Measurements from ENCODE around the gene NT5M.

DNA sequence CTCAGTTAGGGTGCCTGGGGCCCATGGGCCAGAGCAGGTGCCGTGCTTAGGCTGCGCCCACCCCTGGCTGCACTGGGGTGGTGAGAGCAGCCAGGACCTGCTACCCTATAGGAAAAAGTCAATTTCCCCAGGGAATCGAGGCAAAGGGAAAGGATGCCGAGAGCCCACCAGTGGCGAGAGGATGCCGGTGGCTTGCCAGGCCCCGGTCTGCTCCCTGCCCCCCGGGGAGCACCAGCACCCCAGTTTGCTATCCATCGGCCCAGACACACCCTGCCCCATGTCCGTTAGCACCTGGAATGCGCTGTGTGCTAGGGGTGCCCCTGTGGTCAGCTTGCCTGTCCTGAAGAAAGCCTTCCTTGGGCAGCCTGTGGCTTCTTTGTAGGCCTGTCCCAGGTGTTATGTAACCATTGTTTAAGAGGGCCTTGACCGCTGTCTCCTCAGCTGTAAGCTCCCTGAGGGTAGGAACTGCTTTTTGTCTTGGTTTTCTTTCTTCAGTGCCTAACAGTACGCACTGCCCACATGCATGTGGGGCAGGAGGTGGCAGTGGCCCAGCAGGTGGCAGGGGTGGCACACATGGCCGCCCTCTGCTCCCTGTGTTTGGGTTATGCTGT is 40.8 kb downstream of the NT5M start:
- TF ChIP-seq ZNF565 (CRISPR knock-in tag; conservative IDR thresholded peaks at IDR 0.05; ENCODE audit: low read depth) (no peak), ESRRG (CRISPR knock-in tag; IDR thresholded peaks at IDR 0.05) (no peak), ZFP3 (CRISPR knock-in tag; IDR thresholded peaks at IDR 0.05) (no peak), ZFP30 (CRISPR knock-in tag; IDR thresholded peaks at IDR 0.05) (no peak), RARB (CRISPR knock-in tag; IDR thresholded peaks at IDR 0.05) (no peak), ARNTL (CRISPR knock-in tag; IDR thresholded peaks at IDR 0.05; ENCODE audit: borderline replicate concordance, low read depth) (no peak), PPARA (CRISPR knock-in tag; IDR thresholded peaks at IDR 0.05; ENCODE audit: borderline replicate concordance) (no peak), GLIS3 (CRISPR knock-in tag; IDR thresholded peaks at IDR 0.05) (no peak)
- TF ChIP-seq, protein P1, sequence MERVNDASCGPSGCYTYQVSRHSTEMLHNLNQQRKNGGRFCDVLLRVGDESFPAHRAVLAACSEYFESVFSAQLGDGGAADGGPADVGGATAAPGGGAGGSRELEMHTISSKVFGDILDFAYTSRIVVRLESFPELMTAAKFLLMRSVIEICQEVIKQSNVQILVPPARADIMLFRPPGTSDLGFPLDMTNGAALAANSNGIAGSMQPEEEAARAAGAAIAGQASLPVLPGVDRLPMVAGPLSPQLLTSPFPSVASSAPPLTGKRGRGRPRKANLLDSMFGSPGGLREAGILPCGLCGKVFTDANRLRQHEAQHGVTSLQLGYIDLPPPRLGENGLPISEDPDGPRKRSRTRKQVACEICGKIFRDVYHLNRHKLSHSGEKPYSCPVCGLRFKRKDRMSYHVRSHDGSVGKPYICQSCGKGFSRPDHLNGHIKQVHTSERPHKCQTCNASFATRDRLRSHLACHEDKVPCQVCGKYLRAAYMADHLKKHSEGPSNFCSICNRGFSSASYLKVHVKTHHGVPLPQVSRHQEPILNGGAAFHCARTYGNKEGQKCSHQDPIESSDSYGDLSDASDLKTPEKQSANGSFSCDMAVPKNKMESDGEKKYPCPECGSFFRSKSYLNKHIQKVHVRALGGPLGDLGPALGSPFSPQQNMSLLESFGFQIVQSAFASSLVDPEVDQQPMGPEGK (CRISPR knock-in tag; IDR thresholded peaks at IDR 0.05; ENCODE audit: borderline replicate concordance): no peak
- TF ChIP-seq, protein P2, sequence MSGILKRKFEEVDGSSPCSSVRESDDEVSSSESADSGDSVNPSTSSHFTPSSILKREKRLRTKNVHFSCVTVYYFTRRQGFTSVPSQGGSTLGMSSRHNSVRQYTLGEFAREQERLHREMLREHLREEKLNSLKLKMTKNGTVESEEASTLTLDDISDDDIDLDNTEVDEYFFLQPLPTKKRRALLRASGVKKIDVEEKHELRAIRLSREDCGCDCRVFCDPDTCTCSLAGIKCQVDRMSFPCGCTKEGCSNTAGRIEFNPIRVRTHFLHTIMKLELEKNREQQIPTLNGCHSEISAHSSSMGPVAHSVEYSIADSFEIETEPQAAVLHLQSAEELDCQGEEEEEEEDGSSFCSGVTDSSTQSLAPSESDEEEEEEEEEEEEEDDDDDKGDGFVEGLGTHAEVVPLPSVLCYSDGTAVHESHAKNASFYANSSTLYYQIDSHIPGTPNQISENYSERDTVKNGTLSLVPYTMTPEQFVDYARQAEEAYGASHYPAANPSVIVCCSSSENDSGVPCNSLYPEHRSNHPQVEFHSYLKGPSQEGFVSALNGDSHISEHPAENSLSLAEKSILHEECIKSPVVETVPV (CRISPR knock-in tag; IDR thresholded peaks at IDR 0.05): no peak

Measured in SK-N-SH treated with all-trans-retinoic acid at 6 μM for 48 hours (cell line).